Measurements from ENCODE around the gene PAXX.

PAXX gene

GRCh38 chr9:136952876-136953770, 39.1 kb upstream of the PAXX start:
- no peak for TF ChIP-seq CTCF (IDR thresholded peaks at IDR 0.05; ENCODE audit: low read depth, low read length)
- no peak for TF ChIP-seq POLR2A (IDR thresholded peaks at IDR 0.05; ENCODE audit: extremely low read depth, insufficient read length)
- TF ChIP-seq MAX (IDR thresholded peaks at IDR 0.05; ENCODE audit: low read depth, low read length): no peak
- TF ChIP-seq MYC (IDR thresholded peaks at IDR 0.05; ENCODE audit: low read depth, low read length): no peak
- no peak for DNase-seq (ENCODE audit: low read depth)
- H3K4me3 ChIP-seq (ENCODE audit: low read depth, low read length): no peak overlapping the region

GRCh38 chr9:136953771-136954269, 38.4 kb upstream of the PAXX start:
- no peak overlapping the region for H3K4me3 ChIP-seq (ENCODE audit: low read depth, low read length)
- no peak for TF ChIP-seq POLR2A (IDR thresholded peaks at IDR 0.05; ENCODE audit: extremely low read depth, insufficient read length)
- DNase-seq (ENCODE audit: low read depth): no peak

GRCh38 chr9:136954270-136955083, 37.7 kb upstream of the PAXX start:
- no peak for DNase-seq (ENCODE audit: low read depth)
- TF ChIP-seq MAX (IDR thresholded peaks at IDR 0.05; ENCODE audit: low read depth, low read length): no peak
- no peak for TF ChIP-seq CTCF (IDR thresholded peaks at IDR 0.05; ENCODE audit: low read depth, low read length)
- TF ChIP-seq POLR2A (IDR thresholded peaks at IDR 0.05; ENCODE audit: extremely low read depth, insufficient read length): no peak
- no peak for TF ChIP-seq MYC (IDR thresholded peaks at IDR 0.05; ENCODE audit: low read depth, low read length)
- H3K4me3 ChIP-seq (ENCODE audit: low read depth, low read length): no peak overlapping the region

- no peak for TF ChIP-seq POLR2A (IDR thresholded peaks at IDR 0.05; ENCODE audit: extremely low read depth, insufficient read length)
- no peak for TF ChIP-seq CTCF (IDR thresholded peaks at IDR 0.05; ENCODE audit: low read depth, low read length)
- TF ChIP-seq MAX (IDR thresholded peaks at IDR 0.05; ENCODE audit: low read depth, low read length): no peak
- TF ChIP-seq MYC (IDR thresholded peaks at IDR 0.05; ENCODE audit: low read depth, low read length): no peak
- no peak for DNase-seq (ENCODE audit: low read depth)
- H3K4me3 ChIP-seq (ENCODE audit: low read depth, low read length): no peak overlapping the region
Measured at GRCh38 chr9:136955202-136955942, 36.9 kb upstream of the PAXX start.

- TF ChIP-seq CTCF (IDR thresholded peaks at IDR 0.05; ENCODE audit: low read depth, low read length): no peak
- TF ChIP-seq POLR2A (IDR thresholded peaks at IDR 0.05; ENCODE audit: extremely low read depth, insufficient read length): no peak
- no peak for TF ChIP-seq MAX (IDR thresholded peaks at IDR 0.05; ENCODE audit: low read depth, low read length)
- no peak for TF ChIP-seq MYC (IDR thresholded peaks at IDR 0.05; ENCODE audit: low read depth, low read length)
- H3K4me3 ChIP-seq (ENCODE audit: low read depth, low read length): no peak overlapping the region
- no peak for DNase-seq (ENCODE audit: low read depth)
Measured at GRCh38 chr9:136955943-136956335, 36.3 kb upstream of the PAXX start.
